K562 (cell line): ENCODE data around the gene SCARF2. TPM values are rescaled to one million over a fixed set of nuclear protein-coding genes. Genes with fewer than 3 reads are reported as not detected.
A peak's percentile ranks its signal among the peaks of the same experiment; 100 is the strongest.

Experiments used
- ELF4 ChIP-seq: fragments of 450-650 bp; formaldehyde crosslinking; IDR thresholded peaks from 2 replicates; pipeline ENCODE4 v1.4.0; 2022; ENCODE audit warnings: missing genetic modification characterization
- ELK1 ChIP-seq: sonication (generic); formaldehyde crosslinking; IDR thresholded peaks from 2 replicates; pipeline ENCODE4 v1.8.1; 2022; ENCODE audit warnings: missing genetic modification reagents
- FOXO4 ChIP-seq: fragments of 450-650 bp; formaldehyde crosslinking; IDR thresholded peaks from 2 replicates; pipeline ENCODE4 v1.4.0; 2020; ENCODE audit warnings: mild to moderate bottlenecking, moderate library complexity
- GATA2 ChIP-seq: sonication (generic); formaldehyde crosslinking; IDR thresholded peaks from 2 replicates; pipeline ENCODE4 v1.4.0; 2020; ENCODE audit warnings: mild to moderate bottlenecking, missing genetic modification reagents
- HNRNPL ChIP-seq: fragments of 200-400 bp; formaldehyde crosslinking; IDR thresholded peaks from 2 replicates; pipeline ENCODE4 v1.6.1; 2017; ENCODE audit warnings: low read depth, mild to moderate bottlenecking, low read length
- NBN ChIP-seq: fragments of 450-650 bp; IDR thresholded peaks from 2 replicates; pipeline ENCODE4 v1.6.1; 2016; ENCODE audit warnings: low read depth, mild to moderate bottlenecking
- NR2F6 ChIP-seq: fragments of 450-650 bp; formaldehyde crosslinking; IDR thresholded peaks from 2 replicates; pipeline ENCODE4 v1.4.0; 2020; ENCODE audit warnings: mild to moderate bottlenecking
- POLR2AphosphoS2 ChIP-seq: IDR thresholded peaks from 2 replicates; pipeline ENCODE4 v1.6.1; 2012; ENCODE audit warnings: low read length, improper control_type of control experiment
- RBBP5 ChIP-seq: fragments of 200-600 bp; sonication (generic); IDR thresholded peaks from 2 replicates; pipeline ENCODE4 v1.6.1; 2012; ENCODE audit warnings: borderline replicate concordance, mild to moderate bottlenecking, low read length, control low read depth, inconsistent platforms; ENCODE audit not compliant: insufficient read depth, poor library complexity, severe bottlenecking
- RBM17 ChIP-seq: fragments of 200-400 bp; formaldehyde crosslinking; IDR thresholded peaks from 2 replicates; pipeline ENCODE4 v1.6.1; 2017; ENCODE audit warnings: low read depth, mild to moderate bottlenecking, low read length, borderline replicate concordance
- TAF15 ChIP-seq: fragments of 200-400 bp; formaldehyde crosslinking; IDR thresholded peaks from 2 replicates; pipeline ENCODE4 v1.6.1; 2017; ENCODE audit warnings: mild to moderate bottlenecking, low read depth, low read length, moderate library complexity
- TBL1XR1 ChIP-seq, 2 experiments: IDR thresholded peaks; 2 replicates each; pipeline ENCODE4 v1.6.1; 2012; ENCODE audit warnings: improper control_type of control experiment in 2 of 2, low read length in 2 of 2, mild to moderate bottlenecking in 1 of 2
- TFAM ChIP-seq: fragments of 250-450 bp; sonication (Bioruptor Pico); conservative IDR thresholded peaks from 2 replicates; pipeline ENCODE4 v1.5.0; 2021; ENCODE audit warnings: mild to moderate bottlenecking, moderate library complexity
- WHSC1 ChIP-seq: IDR thresholded peaks from one replicate; pipeline ENCODE4 v1.6.1; 2012; ENCODE audit warnings: low read length, control low read depth, inconsistent platforms
- ZBTB5 ChIP-seq: fragments of 450-650 bp; IDR thresholded peaks from 2 replicates; pipeline ENCODE4 v1.6.1; 2017; ENCODE audit warnings: antibody characterized with exemption
- ZFP36 ChIP-seq: fragments of 150-350 bp; IDR thresholded peaks from 2 replicates; pipeline ENCODE4 v1.6.1; 2018; ENCODE audit warnings: low read length, low read depth; ENCODE audit not compliant: partially characterized antibody
- ZFP91 ChIP-seq: sonication (generic); formaldehyde crosslinking; IDR thresholded peaks from 2 replicates; pipeline ENCODE4 v1.8.0; 2022; ENCODE audit warnings: mild to moderate bottlenecking, missing genetic modification reagents
- ZNF551 ChIP-seq: fragments of 250-450 bp; sonication (Bioruptor Pico); IDR thresholded peaks from 2 replicates; pipeline ENCODE4 v1.5.0; 2021; ENCODE audit warnings: mild to moderate bottlenecking, moderate library complexity
- ZNF77 ChIP-seq: fragments of 250-450 bp; sonication (Bioruptor Pico); IDR thresholded peaks from 2 replicates; pipeline ENCODE4 v1.5.0; 2020
- ZNF780A ChIP-seq: fragments of 250-450 bp; sonication (Bioruptor Pico); IDR thresholded peaks from 2 replicates; pipeline ENCODE4 v1.5.0; 2021; ENCODE audit warnings: mild to moderate bottlenecking
- polyA plus RNA-seq, 8 experiments: library from polyadenylated mRNA; depleted of rRNA in 4 of 8; stranded (reverse) in 5 of 8; unstranded in 3 of 8; fragments of >200 nt; fragmentation: Nextera tagmentation in 2 of 8; fragmentation: Illumina TruSeq in 1 of 8; extraction: Ambion mirVana in 2 of 8; extraction: Trizol in 1 of 8; gene quantifications; 2 replicates each; pipeline versions ENCODE4 v1.2.1 to v1.2.3, GENCODE V29; 2011 to 2014; ENCODE audit warnings: inconsistent platforms in 1 of 8, missing spikeins in 1 of 8
- total RNA-seq, 7 experiments: library from RNA; depleted of rRNA in 6 of 7; stranded (reverse); fragments of >200 nt in 6 of 7; fragmentation: Illumina TruSeq in 2 of 7; extraction: Trizol in 2 of 7; gene quantifications; 2 replicates each; pipeline versions ENCODE4 v1.2.1 to v1.2.3, GENCODE V29; 2011 to 2021; ENCODE audit warnings: low replicate concordance in 1 of 7
- TF ChIP-seq, protein P1 (sequence below): sonication (generic); formaldehyde crosslinking; IDR thresholded peaks from 2 replicates; pipeline ENCODE4 v1.8.0; 2022; ENCODE audit warnings: mild to moderate bottlenecking, missing genetic modification reagents
- TF ChIP-seq, protein P2 (sequence below): sonication (generic); formaldehyde crosslinking; IDR thresholded peaks from 2 replicates; pipeline ENCODE4 v1.8.0; 2022; ENCODE audit warnings: missing genetic modification reagents, mild to moderate bottlenecking, borderline replicate concordance

The SCARF2 gene
- total and polyA plus RNA-seq, 9 of the 15 experiments (the other 6 are each of a cell fraction or from before 2014, with no cell fraction given) = 0.06 to 0.32 (median 0.21) TPM; not detected in 5

GRCh38 chr22:20418211-20418788 is 19.3 kb downstream of the SCARF2 start (continued):
- TF ChIP-seq ZBTB5 = no peak
- TF ChIP-seq RBM17 = no peak
- peak; percentile 50 for TF ChIP-seq ZFP36
- TF ChIP-seq GATA2 (CRISPR knock-in tag) = no peak
- no peak for TF ChIP-seq NBN
- peak; percentile 76 to 85 for TF ChIP-seq TBL1XR1 (IDR thresholded peaks at IDR 0.05; ENCODE audit: low read length in 2 of 2)
- no peak for TF ChIP-seq ZNF551 (CRISPR knock-in tag)
- TF ChIP-seq ELK1 = no peak
- no peak; the same call in 1 of the 2 replicates for TF ChIP-seq HNRNPL
- no peak for TF ChIP-seq TAF15
- TF ChIP-seq FOXO4 (CRISPR knock-in tag) = no peak; the same call in 1 of the 2 replicates
- TF ChIP-seq, protein P1, sequence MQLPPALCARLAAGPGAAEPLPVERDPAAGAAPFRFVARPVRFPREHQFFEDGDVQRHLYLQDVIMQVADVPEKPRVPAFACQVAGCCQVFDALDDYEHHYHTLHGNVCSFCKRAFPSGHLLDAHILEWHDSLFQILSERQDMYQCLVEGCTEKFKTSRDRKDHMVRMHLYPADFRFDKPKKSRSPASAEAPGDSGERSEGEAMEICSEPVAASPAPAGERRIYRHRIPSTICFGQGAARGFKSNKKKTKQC (CRISPR knock-in tag) = peak; percentile 89
- TF ChIP-seq WHSC1 = no peak
- no peak for TF ChIP-seq NR2F6 (CRISPR knock-in tag)
- no peak for TF ChIP-seq ZNF780A (CRISPR knock-in tag)
- no peak for TF ChIP-seq TFAM (CRISPR knock-in tag)
- TF ChIP-seq, protein P2, sequence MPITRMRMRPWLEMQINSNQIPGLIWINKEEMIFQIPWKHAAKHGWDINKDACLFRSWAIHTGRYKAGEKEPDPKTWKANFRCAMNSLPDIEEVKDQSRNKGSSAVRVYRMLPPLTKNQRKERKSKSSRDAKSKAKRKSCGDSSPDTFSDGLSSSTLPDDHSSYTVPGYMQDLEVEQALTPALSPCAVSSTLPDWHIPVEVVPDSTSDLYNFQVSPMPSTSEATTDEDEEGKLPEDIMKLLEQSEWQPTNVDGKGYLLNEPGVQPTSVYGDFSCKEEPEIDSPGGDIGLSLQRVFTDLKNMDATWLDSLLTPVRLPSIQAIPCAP (CRISPR knock-in tag) = no peak
- TF ChIP-seq ZFP91 (CRISPR knock-in tag) = no peak
- no peak for TF ChIP-seq POLR2AphosphoS2
- TF ChIP-seq RBBP5 = no peak
- TF ChIP-seq ELF4 = 0 out of 2 replicates have a peak, but pooled peaks have one; percentile 69
- TF ChIP-seq ZNF77 = no peak
